22Rv1 (cell line): ENCODE data around the gene RFC4.

ENCODE experiments used
- ZFX ChIP-seq: fragments of 450-650 bp; IDR thresholded peaks from 2 replicates; pipeline ENCODE4 v1.6.1; 2017; ENCODE audit warnings: antibody characterized with exemption, borderline replicate concordance
- TF ChIP-seq, protein P1 (sequence below): fragments of 450-650 bp; IDR thresholded peaks from 2 replicates; pipeline ENCODE4 v1.5.1; 2017; ENCODE audit warnings: mild to moderate bottlenecking

DNA sequence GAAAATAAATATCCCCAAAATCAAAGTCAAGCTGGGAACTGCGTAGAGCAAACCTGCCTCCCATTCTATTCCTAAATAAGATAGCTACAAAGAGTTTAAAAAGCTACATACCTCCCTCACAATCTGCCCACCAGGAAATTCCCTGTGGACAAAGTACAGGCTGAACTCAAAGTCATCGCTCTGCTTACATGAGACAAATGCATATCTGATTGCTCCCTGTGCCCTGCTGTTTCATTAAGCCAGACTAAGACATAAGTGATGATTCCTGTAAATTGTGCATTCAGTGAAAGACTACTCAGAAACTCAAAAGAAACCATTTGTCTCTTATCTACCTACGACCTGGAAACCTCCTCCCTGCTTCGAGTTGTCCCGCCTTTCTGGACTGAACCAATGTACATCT, 51.4 kb downstream of the RFC4 start:
- TF ChIP-seq, protein P1, sequence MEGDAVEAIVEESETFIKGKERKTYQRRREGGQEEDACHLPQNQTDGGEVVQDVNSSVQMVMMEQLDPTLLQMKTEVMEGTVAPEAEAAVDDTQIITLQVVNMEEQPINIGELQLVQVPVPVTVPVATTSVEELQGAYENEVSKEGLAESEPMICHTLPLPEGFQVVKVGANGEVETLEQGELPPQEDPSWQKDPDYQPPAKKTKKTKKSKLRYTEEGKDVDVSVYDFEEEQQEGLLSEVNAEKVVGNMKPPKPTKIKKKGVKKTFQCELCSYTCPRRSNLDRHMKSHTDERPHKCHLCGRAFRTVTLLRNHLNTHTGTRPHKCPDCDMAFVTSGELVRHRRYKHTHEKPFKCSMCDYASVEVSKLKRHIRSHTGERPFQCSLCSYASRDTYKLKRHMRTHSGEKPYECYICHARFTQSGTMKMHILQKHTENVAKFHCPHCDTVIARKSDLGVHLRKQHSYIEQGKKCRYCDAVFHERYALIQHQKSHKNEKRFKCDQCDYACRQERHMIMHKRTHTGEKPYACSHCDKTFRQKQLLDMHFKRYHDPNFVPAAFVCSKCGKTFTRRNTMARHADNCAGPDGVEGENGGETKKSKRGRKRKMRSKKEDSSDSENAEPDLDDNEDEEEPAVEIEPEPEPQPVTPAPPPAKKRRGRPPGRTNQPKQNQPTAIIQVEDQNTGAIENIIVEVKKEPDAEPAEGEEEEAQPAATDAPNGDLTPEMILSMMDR = no peak
- no peak for TF ChIP-seq ZFX
